HG02610 (cell line): ENCODE results near the gene BLCAP.

ENCODE experiments used
- ATAC-seq: cut with Tn5 transposase; IDR thresholded peaks from one replicate; pipeline ENCODE4 v1.9.1; 2021; ENCODE audit warnings: mild to moderate bottlenecking, moderate library complexity; ENCODE audit not compliant: unreplicated experiment

Gene BLCAP

GRCh38 chr20:37530696-37531095, 3.0 kb upstream of the BLCAP start:
- ATAC-seq: no peak

- no peak for ATAC-seq
Measured at GRCh38 chr20:37529968-37530600, 2.4 kb upstream of the BLCAP start.

GRCh38 chr20:37529214-37529967, 1.7 kb upstream of the BLCAP start:
- no peak for ATAC-seq

DNA sequence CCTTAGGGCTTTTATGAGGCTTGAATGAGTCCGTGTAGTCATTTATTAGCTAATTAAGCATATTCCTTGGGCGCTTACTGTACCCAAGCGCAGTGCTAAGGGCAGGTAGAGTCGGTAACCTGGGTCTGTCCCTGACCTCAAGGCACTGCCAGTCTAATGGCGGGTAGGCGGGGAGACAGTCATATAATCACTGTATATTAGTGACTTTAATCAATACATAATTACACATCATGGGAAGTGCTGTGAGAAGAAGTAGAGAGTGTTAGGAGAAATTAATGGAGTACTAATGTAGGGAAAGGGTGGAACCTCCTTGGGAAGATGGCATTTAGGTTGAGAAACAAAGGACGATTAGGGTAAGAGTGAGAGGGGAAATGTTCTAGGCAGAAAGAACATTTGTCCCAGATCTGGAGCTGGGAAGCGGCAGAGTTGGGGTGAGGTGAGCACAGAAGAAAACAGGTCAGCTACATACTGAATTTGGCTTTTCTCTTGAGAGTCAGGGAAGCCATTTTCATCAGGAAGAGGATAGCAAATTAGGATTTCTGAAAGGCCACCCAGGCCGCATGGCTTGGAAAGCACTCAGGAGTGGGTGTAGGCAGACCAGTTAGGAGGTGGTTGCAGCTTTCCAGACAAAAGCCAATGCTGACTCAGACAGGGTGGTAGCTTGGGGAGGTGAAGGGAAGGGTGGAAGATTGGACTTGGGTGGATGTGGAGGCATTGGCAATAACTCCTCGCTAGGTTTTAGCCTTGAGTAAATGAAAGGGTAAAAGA, 954 bp upstream of the BLCAP start:
- ATAC-seq: no peak

DNA sequence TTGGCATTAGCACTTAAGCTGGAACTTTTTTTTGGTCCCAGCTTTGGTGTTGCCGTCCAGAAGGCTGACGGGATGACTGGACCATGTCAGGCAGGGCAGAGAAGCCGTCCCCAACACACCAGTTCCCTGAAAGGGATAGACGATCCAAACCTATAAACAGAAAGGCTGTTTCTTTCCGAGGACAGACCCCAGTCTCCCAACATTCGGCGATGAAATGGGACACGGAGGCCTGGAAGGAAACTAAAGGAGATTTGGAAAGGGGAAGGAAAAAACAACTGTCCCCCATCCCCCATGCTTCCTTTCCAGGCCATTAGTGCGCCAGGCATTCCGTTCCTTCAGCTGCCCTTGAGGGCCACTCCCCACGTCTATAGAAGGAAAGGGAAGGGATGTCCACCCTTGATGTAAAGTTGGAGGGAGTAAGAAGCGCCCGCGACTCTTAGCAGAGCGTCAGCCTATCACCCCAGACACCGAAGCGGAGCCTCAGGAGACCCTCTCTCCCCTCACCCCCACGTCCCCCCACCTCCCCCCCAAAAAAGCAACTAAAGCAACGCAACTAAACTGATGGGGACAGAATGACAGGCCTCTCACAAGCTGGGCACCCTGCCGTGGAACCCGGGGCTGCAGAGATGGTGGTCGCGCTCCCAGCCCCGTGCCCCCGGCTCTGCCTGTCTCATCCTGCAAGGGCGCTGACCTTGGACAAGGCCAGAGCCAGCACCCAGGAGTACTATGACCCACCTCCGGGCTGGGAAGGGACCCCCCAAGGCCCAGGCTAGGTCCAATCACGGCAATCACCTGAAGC, 638 bp downstream of the BLCAP start:
- no peak for ATAC-seq

- no peak for ATAC-seq
Measured at GRCh38 chr20:37526238-37526838, 1.3 kb downstream of the BLCAP start.

GRCh38 chr20:37525810-37526209, 1.9 kb downstream of the BLCAP start:
- no peak for ATAC-seq

- ATAC-seq: no peak
Measured at GRCh38 chr20:37524859-37525708, 2.6 kb downstream of the BLCAP start.

DNA sequence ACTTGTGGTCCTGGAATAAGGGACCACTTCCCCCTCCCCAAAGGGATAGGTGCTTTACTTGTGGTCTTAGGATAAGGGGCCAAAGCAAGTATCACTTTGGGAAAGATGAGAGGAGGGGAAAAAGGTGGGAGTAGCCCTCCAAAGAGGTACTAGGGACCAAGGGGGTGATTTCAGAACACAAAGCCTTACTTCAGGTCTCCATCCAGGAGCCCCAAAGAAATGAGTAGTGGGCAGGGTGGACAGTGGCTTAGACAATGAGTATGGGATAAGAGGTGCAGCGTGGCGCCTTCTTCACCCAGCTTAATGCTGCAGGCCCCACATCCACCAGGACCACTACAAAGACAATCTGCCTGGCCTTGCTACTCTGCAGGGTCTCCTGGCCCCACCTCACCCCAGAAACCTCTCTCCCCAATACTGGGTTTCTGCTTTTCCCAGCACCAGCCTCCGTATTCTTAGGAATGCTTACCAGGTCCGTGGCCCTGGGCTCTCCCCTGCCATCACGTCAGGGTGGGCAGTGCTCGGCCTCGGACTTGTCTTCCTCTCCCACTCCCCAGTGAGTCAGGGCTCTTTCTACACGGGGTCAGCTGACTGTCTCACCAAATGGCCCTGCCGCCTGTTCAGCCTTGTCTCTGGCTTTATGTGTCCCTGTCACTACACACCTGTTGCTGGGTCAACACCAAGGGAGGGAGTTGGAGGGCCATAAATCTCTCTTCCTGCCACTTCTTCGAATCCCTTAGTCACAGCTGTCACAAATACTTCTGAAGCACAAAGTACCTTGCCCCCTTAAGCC, 3.6 kb downstream of the BLCAP start:
- ATAC-seq: no peak

DNA sequence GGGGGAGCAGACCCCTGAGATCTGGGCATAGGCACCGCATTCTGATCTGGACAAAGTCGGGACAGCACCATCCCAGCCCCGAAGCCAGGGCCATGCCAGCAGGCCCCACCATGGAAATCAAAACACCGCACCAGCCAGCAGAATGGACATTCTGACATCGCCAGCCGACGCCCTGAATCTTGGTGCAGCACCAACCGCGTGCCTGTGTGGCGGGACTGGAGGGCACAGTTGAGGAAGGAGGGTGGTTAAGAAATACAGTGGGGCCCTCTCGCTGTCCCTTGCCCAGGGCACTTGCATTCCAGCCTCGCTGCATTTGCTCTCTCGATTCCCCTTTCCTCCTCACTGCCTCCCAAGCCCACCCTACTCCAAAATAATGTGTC, 4.7 kb downstream of the BLCAP start:
- ATAC-seq: no peak

DNA sequence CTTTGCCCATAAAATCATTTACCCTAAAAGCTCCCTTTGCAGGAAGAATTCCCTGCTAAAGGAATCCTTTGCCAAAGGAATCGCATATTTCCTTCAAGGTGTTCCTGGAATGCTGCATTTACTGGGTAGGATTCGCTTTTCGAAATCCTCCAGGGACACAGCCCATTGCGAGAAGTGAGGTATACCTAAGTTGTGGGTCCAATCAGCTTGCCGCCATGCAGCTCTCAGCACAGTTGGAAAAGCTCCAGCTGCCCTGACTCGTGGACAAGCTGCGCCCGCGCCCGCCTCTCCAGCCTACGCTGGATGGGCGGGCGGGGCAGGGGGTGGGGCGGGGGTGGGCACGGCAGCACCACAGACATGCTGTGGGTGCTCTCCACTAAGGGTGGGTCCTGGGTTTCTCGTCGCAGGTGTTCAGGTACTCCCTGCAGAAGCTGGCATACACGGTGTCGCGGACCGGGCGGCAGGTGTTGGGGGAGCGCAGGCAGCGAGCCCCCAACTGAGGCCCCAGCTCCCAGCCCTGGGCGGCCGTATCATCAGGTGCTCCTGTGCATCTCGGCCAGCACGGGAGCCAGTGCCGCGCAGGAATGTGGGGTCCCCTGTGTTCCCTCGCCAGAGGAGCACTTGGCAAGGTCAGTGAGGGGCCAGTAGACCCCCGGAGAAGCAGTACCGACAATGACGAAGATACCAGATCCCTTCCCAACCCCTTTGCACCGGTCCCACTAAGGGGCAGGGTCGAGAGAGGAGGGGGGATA, 5.2 kb downstream of the BLCAP start:
- ATAC-seq: no peak

DNA sequence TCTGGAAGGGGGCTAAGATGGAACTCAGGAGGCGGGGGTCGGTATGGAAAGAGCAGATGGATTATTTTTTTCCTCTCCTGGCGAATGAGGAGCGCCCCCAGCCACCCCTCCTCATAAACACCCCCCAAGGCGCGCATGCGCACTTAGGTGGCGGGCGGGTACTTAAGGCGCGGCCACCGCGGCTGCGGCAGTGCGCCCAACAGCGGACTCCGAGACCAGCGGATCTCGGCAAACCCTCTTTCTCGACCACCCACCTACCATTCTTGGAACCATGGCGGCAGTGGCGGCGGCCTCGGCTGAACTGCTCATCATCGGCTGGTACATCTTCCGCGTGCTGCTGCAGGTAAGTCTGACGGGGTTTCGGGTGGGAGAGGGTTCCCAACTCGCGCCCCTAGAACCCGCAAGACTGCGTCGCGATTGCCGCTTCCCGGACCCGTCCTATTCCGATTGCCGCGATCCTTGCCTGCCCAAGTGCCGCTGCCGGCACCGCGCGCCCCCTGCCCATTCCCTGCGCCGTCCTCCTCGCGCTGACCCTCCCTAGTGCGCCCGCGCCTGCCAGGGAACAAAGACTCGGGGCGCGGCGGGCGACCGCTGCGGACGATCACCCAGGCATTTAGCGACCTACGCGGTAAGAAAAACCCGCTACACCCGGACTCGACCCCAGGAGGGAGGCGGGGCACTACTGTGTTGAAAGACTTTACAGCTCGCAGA, 6.5 kb downstream of the BLCAP start, which contains the start of gene NNAT:
Gene NNAT, plus strand, starts transcription at position 190 of the 711 bp plus-strand sequence. Its CDS starts 82 bp downstream, at position 272.
- no peak for ATAC-seq

DNA sequence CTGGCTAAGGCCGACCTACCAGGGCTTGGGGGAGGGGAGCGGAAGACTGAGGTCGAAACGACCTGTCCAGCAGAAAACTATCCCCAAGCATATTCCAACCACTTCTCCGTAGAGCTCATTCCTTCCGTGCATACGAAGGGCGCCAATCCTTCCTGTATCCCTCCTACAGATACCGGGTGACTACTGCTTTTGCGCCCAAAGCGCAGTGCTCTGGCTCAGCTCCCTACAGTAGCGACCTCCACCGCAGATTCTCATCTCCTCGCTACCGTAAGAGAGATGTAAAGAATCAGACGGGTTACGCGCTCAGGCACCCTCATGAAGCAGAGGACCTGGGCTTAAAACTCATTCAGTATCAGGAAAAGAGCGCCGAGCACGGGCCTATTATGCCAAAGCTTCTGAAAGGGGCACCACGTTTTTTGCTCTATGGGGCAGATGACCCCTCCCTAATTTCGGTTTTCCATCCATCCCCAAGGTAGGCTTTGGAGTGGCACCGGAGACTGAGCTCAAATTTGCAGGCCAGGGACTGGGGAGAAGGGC, 7.2 kb downstream of the BLCAP start:
- no peak for ATAC-seq

DNA sequence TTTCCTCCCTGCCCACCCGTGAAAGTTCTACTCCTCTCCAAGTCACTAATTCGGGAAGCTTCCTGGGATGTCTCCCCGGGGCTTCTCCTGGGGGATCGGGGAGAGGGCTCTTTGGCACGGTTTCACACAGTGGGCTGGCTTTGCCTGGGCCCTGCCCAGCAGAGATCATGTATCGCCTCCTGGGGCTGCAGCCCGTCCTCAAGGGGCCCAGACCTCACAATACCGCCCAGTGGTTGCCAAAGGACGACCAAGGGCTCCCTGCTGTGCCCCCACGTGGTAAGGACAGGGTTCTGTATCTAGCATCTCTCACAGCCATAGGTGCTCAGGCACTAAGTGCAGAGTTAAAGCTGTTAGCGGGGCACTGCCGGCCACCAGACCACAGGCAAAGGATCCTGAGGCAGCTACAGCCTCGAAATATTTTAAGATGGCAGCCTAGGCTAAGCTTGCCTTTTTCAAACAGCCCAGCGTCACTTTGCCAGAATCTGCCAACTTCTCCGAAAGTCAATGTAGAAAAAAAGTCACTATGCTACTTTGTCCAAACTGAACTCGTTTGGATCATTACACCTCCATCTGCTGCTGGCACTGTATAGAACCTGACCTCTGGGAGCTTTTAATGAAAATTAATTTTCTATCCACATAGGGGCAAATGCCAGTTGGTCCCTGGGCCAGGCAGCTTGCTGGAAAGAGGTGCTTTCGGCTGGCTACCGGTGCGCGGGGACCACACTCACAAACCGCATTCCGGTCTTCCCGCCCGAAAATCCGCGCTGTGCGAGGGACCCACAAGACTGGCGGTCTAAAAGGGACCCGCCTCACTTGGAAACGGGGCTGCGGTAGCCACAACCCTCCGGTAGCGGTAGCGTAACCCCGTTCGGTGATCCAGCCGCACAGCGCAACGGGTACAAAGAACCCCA, 7.9 kb downstream of the BLCAP start:
- no peak for ATAC-seq

DNA sequence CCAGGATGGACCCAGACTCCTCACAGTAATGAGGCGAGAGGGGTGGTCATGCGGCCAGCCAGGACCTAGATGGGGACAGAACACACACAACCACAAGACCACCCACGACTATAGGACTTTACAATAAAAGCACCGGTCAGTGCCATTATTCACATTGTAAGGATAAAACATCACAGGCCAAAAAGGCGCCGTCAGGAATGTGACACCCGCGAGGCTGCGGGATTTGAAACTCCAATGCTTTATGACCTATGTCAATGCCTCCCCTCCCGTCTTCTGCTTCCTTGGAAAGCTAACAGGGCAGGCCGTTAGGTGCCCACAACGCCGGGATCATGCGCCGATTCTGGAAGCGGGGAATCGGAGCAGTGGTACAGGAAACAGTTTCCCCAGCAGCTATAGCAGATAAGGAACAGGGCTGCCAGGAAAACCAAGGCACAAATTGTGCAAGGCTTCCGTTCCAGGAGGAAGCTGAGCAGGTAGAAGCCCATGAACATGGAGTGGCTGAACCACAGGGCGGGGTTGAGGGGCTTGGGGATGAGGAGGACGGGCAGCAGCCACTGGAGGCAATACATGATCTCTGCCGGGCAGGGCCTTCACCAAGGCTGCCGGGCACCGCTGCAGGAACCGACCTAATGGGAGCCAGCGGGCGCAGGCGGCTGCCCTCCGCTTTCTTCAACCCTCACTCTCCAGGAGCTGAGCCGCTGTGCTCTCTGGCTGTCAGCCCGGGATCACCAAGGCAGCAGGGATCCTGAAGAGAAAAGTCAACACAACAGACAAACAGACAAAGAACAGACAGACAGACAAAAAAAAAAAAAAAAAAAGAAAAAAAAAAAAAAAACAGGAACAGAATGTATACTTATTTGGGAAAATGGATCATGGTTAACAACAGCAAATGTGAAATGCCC, 8.8 kb downstream of the BLCAP start:
- ATAC-seq: no peak
